ENCODE data around the gene LIPC.

Gene LIPC

DNA sequence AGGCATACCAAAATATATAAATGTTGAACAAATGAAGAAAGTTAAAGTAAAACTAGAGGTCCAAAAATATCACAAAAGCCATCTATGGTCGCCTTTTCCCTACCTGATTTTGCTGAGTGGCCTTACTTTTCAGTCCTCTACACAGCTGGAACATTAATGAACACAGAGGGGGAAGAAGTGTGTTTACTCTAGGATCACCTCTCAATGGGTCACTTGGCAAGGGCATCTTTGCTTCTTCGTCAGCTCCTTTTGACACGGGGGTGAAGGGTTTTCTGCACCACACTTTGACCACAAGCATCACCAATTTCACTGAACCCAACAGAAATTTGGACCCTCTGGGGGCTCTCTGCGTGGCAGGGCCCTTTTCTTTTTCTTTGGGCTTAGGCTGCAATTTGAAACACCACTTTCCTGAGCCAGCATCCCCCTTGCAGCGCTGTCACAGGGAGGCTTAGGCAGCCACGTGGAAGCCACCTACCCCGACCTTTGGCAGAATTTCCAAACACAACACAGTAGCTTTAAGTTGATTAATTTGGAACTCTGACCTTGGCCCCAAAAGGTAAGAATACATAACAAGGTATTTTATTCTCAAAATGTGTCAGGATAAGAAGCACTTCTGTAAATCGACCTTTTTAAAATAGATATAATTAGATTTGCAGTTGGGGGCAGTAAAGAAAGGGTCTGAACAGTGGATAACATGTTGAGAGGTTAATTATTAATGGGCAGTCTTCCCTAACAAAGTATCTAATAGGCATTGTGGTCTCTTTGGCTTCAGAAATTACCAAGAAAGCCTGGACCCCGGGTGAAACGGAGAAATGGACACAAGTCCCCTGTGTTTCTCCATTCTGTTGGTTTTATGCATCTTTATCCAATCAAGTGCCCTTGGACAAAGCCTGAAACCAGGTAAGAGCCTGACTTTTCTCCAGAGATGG is at the start of gene LIPC:
TSS of gene LIPC (plus strand) at position 771 of the 929 bp plus-strand sequence. CDS start at position 813, 42 bp downstream.
- no peak for DNase-seq (ENCODE audit: low spot score)

DNA sequence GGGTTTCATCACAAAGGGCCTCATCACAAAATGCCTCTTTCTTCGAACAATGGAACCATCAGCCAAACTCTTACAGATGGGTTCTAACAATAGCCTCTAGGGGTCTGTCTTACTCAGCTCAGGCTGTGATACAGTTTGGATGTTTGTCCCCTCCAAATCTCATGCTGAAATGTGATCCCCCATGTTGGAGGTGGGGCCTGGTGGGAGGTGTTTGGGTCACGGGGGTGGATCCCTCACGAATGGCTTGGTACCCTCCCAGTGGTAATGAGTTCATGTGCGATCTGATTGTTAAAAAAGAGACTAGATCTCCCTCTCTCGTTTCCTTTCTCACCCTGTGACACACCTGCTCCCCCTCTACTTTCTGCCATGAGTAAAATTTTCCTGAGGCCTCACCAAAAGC is 47.9 kb upstream of the LIPC start:
- no peak for DNase-seq (ENCODE audit: low spot score)

DNA sequence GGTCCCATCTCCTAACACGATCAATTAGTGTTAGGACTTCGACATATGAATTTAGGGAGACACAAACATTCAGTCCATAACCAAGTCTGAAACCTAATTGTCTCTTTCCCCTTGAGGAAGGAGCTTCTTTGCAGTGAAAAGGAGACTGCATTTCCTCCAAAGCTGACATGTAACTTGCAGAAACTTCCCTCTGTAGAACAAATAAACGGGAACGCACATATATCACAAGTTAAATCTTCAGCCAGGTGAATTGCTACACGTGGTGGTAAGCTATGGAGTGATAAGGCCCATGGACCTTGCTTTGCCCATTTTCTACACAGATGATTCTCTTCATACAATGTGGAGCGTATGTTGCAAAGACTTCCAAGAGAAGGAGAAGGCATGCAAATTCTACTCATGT is 47.1 kb upstream of the LIPC start:
- DNase-seq (ENCODE audit: low spot score), result no peak

DNA sequence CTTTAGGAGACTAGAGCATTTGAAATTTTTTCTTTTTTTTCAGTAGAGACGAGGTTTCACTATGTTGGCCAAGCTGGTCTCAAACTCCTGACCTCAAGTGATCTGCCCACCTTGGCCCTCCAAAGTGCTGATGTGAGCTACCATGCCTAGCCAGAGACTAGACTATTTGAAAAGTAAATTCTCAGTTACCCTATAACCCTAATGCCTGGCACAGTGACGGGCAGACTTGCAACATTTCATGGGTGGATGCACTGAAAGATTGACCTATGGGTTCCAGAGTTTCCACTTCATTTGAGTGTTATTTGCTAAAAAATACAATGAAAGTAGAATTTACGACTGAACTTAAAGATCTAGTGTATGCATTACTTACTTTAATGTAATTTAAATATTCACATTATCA is 45.7 kb upstream of the LIPC start:
- no peak for DNase-seq (ENCODE audit: low spot score)

DNA sequence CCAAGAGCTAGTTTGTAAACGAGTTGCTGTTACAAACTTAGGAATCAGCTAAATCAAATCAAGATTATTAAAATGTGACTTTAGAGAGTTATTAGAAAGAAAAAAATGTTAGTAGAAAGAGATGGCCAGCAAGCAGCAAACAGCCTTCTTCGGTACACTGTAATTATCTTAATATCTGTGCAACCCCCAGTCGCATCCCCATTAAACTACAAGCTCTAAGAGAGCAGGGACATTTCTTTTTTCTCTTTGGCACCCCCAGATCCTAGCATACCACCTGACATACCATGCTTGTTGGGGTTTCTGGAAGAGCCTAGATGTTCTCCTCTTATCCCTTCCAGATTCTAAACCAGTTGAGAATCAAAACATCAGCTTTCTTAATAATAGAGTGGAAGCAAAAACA is 45.1 kb upstream of the LIPC start:
- no peak for DNase-seq (ENCODE audit: low spot score)

DNA sequence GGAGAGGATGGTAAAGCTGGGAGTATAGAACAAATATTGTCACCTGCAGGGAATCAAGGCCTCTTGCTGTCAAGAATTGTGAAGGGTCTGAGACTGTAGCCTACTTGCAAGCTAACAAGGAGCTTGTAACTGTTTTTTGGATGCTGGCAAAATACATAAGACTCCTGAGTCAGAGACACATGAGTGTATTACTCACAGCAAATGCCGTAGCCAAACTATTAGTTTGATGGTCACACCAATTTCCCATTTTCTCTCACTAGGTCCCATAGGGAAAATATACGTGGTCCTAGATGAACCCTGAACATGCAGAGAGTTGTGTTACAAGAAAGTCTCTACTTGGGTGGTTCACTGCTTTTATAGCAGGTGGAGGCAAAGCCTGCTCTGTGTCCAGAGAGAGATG is 44.7 kb upstream of the LIPC start:
- no peak for DNase-seq (ENCODE audit: low spot score)

DNA sequence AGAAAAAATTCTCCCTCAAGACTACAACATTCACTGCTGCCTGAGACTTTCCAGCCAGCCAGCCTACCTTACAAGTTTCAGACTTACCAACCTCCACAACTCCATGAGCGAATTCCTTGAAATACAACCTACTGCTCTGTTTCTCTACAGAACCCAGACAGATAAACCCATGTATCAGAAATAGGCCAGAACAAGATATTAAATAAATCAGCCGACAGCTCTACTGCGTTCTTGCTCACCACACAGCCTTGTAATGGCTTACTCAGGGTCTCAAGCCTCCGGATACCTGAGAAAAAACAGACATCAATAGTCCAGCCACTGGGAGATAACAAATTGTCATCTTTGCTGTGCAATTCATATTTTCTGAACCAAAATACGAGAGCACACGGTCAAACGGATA is 43.6 kb upstream of the LIPC start:
- no peak for DNase-seq (ENCODE audit: low spot score)

DNA sequence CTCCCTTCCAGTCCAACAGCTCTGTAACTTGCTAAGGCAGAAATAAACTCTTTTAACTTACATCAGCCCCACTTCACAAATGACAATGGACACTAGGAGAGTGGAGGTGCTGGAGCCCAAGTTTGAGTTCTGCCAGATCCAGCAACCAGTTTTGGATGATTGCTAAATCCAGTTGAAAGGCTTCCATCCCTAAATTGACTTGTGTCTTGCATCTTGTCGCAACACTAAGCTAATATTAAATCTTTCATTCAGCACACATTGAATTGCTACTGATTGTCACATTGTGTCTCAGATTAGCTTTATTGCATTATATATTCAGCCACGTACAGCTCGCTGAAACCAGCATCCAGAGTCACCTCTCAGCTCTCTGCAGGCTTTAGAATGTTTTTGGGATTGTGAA is 41.7 kb upstream of the LIPC start:
- DNase-seq (ENCODE audit: low spot score), result no peak

DNA sequence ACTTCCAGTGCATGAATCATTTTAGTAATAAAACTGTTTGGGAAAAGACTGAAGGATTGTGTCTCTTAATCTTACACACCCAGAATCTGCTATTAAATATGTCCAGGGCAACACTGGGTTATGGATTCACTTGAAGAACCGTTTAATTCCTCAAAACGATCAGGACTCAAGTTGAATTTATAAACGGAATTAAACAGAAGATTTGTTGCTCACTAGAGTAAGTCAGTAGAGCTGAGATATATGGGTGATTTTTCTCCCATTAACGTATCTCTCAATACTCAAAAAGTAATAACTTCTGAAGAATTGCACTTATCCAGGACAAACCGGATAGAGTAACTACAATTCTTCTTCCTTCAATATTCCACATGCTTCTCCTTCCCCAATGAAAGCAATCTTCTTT is 41.1 kb upstream of the LIPC start:
- DNase-seq (ENCODE audit: low spot score), result no peak

DNA sequence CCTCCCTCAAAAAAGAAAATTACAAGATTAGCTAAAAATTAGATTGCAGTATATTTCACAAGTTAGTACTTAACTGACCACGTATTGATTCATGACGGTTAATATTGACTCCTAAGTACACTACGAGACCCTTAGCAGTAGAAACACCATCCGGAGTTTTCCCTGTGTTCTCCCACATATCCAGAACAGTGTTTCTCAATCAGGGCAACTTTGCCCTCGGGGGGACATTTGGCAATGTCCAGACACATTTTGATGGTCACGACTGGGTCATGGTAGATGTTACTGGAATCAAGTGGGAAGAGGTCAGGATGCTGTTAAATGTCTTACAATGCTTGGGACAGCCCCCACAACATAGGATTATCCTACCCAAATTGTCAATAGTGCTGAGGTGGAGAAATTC is 40.7 kb upstream of the LIPC start:
- no peak for DNase-seq (ENCODE audit: low spot score)

DNA sequence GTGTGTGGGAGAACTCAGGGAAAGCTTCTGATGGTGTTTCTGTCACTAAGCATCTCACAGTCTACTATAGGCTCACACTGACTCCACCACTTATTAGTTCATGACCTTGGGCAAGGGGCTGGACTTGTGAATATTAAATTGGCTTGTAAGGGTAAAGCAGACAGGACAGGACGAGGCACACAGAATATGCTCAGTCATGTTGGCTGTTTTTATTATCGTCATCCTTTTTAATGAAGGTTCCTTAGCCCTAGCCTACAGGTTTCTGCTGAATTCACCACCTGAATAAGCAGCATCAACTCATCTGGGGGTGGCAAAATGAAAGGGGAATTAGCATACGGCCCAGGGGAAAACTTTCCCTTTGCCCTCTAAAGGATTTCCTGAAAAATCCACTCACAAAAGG is 39.6 kb upstream of the LIPC start:
- no peak for DNase-seq (ENCODE audit: low spot score)

DNA sequence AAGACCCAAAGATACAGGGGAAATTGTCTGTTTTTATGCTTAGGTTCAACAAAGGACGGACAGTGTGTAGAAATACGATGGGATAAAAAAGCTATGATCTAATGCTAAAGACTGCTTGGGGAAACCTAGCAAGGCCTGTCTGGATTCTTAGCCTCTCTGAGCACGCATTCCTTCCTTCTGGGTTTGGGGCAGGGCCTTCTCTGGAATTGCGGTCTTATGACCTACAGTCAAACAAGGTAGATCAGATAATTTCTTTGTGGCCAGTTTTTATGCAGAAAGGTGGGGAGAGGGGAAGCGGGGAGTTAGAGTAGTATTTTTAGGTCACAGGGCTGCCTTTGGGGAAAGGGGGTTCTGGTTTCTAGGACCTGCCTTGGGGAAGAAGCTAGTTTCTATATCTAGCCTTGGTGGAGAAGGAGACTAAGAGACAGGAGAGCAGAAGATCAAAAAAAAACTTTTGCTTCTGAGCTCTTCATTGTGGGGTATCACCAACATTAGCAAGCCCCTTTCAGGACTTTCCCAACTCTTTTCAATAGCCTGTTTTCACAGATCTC is 39.1 kb upstream of the LIPC start:
- DNase-seq (ENCODE audit: low spot score), result no peak

DNA sequence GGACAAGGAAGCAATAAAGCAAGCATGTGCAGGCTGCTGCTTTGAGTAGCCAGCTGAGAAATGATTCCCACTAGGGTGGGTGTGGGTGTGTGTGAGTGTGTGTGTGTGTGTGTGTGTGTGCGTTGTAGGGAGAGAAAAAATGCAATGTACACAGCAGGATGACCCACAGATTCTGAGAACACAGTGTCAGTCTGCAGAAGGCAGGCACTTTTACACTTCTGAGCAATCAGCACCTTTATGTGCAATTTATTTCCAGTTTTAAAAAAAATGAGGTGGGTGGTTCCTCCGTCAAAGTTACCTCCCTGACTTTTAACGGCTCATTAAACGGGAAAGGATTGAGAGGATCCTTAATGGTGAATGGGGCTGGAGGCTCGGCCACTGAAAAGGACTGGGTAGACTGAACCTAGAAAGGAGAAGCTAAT is 38.5 kb upstream of the LIPC start:
- DNase-seq (ENCODE audit: low spot score), result no peak

DNA sequence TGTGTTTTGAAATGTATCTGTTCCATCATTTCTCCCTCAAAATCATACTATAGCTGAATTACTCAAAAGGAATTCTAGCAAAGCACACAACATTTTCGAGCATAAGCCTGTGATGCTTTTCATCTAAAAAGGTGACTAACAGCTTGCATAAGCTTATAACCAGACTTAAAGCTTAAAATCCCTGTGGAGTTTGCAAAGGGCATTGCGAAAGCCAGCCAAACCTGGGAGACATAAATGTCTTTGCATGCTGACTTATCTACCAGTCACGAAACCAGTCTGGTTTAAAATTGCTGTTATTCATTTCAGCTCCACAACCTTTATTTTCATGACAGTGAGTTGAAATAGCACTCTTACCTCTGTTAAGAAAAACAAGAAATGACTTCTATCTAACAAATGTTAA is 35.6 kb upstream of the LIPC start:
- DNase-seq (ENCODE audit: low spot score), result no peak

DNA sequence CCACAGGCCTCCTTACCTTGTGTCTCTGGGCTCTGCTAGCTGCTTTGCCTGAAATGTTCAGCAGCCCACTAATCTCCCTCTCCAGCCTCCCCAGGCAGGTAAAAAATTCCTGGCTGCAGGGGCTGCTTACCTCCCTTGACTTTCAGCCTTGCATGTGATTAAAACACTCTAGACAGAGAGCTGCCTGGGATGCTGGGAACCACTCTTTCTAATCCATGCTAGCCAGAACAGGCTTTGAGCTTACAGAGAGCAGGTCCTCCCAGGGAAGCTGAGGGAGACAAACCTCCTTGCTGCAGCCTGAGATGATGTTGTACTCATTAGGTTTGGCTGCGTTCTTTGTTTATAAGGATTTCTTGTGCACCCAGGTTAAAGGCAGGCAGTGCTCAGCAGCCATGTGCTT is 33.7 kb upstream of the LIPC start:
- DNase-seq (ENCODE audit: low spot score), result no peak

DNA sequence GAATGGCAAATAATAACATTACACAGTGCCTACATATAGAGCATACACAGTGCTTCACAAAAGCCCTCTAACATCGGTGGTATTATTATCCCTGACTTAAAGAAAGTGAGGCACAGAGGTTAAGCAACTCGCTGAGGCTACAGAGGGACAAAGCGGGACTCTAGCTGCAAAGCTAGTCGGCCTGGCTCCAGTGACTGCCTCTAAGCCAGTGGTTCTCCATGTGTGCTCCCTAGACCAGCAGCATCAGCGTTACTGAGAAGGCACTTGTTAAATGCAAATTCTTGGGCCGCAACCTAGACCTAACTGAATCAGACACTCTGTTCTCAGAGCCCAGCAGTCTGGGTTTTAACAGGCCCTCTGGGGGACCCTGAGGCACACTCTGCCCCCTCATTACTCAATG is 33.1 kb upstream of the LIPC start:
- DNase-seq (ENCODE audit: low spot score), result no peak

DNA sequence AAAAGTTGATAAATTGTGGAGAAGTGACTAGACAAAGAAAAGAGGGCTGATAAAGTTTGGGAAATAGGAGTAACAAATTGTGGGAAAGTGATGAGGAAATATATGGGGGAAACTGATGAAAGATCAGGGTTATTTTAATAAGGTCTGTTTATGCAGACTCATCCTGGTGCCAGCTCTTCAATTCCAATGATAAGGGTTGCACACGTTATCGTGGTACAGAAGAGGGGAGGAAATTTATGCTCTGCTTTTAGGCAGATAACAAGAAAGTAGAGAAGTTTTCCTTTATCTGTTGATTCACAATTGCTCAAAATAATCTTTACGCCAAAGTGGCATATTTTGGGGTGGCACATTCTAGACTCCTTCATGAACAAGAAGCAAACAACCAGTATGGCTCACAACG is 32.1 kb upstream of the LIPC start:
- DNase-seq (ENCODE audit: low spot score), result no peak

DNA sequence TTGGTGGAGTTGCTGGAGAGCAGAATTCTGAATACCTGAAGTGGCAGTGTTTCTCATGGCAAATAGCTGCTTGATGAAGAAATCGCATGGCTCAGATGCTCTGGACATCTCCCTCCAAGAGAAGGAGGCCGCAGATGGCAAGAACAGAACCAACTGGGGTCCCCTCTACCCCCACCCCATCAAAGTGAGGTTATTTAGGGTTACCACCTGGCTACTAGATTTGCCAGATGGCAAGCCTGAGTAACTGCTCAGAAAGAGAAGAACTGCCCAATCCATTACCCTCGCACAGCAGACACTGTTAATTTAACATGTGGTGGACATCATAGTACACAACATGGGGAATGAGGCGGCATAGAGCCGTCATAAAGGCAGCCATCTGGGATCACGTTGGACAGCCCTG is 30.5 kb upstream of the LIPC start:
- no peak for DNase-seq (ENCODE audit: low spot score)

DNA sequence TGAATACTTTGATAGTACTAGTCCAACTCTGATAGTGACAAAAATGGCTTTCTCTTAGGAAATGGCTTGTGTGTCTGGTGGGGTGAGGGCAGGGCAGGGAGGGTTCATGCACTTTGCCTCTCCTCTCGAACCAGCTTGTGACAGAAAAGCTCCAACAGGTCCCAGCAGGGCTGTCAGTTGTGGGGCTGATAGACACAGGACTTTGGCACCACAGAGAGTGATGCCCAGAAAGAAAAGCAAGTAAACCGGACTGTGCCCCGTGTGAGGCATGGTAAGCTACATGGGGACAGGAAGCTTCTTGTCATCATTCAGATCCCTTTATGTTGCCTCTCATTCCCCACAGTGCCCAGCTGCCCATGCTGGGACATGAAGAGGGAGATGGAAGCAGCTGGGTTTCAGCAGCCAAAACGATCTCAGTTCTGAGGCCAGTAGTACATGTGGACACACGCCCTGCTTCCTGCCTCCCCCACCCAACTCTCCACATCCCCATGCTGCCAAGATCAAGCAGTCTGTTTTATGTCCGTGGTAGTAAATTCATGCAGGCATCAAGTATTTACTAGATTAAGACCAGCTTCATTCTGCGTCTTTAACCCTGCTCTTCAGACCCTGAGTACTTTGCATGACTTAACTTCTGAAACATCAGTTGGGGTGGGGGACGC is 29.7 kb upstream of the LIPC start:
- no peak for DNase-seq (ENCODE audit: low spot score)

DNA sequence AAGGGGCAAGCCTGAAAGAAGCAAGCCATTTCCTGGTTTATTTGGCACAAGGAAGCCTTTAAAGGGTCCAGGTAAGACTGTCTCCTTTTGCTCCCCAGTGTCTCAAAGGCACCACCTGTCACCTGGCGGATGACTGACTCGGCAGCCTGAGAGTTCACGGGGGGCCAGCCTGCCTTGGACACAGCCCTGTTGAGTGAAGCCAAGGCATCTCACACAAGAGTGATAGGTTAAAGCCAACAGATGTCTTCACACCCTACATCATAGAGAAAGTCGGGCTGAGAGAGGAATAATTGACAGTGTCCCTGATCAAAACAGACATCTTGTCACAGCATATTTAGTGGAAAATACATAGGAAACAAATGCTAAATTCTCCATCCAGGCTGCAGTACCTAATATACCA is 28.2 kb upstream of the LIPC start:
- no peak for DNase-seq (ENCODE audit: low spot score)

DNA sequence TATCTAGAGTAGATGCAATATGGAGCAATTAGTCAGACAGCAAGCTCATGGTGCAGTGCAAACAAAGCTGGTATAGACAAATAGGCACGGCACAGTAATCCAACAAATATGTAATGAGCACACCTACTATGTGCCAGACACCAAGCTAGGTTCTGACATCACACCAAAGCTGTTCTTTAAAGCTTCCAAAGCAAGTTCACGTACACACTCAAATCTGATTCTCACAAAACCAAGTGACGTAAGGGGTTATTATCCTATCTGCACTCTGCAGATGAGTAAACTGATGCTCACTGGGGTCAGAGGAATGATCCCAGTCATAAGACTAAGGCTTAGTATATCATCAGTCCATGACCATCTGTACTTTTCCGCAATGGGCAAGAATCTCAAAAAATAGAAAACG is 27.8 kb upstream of the LIPC start:
- no peak for DNase-seq (ENCODE audit: low spot score)

DNA sequence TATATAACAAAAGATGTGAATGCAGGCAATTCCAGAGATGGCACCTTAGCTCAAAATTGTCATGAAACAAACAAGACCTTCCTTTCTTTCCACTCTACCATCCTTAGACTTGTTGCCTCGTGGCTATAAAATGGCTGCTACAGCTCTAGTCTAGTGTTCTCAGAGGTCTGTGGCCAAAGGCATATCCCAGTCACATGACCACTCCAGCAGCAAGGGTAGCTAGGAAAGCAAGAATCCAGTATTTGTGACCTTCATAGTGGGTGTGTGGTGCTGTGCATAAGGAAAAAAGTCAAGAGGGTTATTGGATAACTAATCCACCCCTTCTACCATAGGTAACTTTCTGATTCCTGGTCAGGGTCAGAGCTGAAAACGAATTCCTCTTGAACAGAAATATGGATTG is 27.1 kb upstream of the LIPC start:
- no peak for DNase-seq (ENCODE audit: low spot score)

DNA sequence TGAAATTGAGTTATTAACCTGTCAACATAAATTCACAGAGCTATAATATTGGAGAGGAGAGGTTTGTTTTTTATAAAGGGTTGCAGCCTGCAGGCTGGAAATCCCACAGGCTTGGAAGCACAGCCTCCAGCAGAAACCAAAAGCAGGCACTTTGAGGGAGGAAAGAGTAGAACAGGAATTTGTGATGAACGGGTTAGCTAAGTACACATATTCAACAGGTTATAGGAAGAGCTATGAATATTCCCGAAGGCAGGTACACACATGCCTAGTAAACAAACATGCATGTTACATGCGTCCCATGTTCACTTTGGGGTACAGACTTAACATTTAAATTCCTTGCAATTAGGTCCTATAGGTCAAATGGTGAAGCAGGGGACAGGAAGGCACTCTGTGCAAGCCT is 25.9 kb upstream of the LIPC start:
- DNase-seq (ENCODE audit: low spot score), result no peak

Measured in hematopoietic multipotent progenitor cell treated with erythropoietin and hydrocortisone succinate and interleukin-3 and kit ligand, for 17 days (in vitro differentiated cells).